Fibroblast of mammary gland (primary cell): ENCODE measurements around the gene B4GALT5.
"Not testable (repeated sequence)": the region's sequence is repeated elsewhere in the genome, so short reads cannot be mapped to it uniquely, and the experiment has no call there.

ENCODE experiments used
- DNase-seq: peaks from one replicate; pipeline ENCODE4 v3.0.0-alpha.2; 2010; ENCODE audit warnings: low read depth
- H3K4me3 ChIP-seq: 2 replicates; pipeline ENCODE4 v1.5.1; 2011; ENCODE audit warnings: low read depth, mild to moderate bottlenecking, low read length, moderate library complexity; ENCODE audit not compliant: control insufficient read depth
- TF ChIP-seq, protein P1 (sequence below): conservative IDR thresholded peaks from 2 replicates; pipeline ENCODE4 v1.5.1; 2011; ENCODE audit warnings: low read depth, low read length, inconsistent platforms; ENCODE audit not compliant: control insufficient read depth, insufficient read depth

Gene B4GALT5

DNA sequence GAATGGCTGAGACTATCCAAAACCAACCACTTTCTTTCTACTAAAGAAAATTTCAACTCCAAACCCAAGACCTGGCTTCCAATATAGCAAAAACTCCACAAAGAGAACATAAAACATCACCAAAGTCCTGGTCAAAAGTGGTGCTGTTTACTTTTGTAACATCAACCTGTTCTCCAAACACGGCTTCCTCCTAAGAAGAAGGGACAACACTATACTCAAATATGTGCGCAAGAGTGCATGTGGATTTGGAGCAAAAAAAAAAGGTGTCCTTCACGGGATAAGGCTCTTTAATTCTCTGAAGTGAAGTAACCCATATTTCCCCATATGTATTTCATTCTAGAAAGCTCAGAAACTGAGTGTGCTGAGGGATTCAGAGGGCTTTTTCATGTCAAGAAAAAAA lies 6.6 kb downstream of the B4GALT5 start:
- H3K4me3 ChIP-seq, result no peak overlapping the region
- TF ChIP-seq, protein P1, sequence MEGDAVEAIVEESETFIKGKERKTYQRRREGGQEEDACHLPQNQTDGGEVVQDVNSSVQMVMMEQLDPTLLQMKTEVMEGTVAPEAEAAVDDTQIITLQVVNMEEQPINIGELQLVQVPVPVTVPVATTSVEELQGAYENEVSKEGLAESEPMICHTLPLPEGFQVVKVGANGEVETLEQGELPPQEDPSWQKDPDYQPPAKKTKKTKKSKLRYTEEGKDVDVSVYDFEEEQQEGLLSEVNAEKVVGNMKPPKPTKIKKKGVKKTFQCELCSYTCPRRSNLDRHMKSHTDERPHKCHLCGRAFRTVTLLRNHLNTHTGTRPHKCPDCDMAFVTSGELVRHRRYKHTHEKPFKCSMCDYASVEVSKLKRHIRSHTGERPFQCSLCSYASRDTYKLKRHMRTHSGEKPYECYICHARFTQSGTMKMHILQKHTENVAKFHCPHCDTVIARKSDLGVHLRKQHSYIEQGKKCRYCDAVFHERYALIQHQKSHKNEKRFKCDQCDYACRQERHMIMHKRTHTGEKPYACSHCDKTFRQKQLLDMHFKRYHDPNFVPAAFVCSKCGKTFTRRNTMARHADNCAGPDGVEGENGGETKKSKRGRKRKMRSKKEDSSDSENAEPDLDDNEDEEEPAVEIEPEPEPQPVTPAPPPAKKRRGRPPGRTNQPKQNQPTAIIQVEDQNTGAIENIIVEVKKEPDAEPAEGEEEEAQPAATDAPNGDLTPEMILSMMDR, result no peak
- no peak for DNase-seq

DNA sequence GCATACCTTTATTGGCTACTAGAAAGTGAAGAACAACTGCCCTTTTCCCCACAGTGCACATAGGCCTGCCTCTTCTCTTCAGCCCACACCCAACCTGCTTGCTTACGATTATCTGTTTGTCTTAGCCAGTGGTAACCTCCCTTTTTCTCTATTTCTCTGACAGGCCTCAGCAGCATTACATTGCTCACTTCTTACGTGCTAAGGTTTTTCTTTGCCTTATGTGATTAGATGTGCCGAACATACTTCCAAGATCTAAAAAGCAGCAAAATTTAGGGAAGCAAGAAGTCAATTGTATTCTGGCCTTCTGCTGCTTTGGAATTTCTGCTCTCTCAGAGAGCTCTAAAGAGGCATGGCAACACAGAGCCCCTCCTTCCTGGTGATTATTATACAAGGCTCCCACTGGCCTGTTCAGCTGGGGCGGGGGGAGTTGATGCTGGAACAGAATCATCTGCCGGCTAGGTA lies 7.0 kb downstream of the B4GALT5 start:
- no peak for DNase-seq
- TF ChIP-seq, protein P1, result no peak
- no peak overlapping the region for H3K4me3 ChIP-seq

DNA sequence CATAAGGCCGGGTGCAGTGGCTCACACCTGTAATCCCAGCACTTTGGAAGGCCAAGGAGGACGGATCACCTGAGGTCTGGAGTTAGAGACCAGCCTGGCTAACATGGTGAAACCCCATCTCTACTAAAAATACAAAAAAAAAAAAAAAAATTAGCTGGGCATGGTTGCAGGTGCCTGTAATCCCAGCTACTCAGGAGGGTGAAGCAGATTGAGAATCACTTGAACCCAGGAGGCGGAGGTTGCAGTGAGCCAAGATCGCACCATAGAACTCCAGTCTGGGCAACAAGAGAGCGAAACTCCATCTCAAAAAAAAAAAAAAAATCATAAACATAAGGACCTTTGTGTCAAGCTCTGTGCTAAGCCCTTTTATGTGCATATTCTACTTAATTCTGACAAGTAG lies 7.8 kb downstream of the B4GALT5 start:
- not testable (repeated sequence) for DNase-seq

DNA sequence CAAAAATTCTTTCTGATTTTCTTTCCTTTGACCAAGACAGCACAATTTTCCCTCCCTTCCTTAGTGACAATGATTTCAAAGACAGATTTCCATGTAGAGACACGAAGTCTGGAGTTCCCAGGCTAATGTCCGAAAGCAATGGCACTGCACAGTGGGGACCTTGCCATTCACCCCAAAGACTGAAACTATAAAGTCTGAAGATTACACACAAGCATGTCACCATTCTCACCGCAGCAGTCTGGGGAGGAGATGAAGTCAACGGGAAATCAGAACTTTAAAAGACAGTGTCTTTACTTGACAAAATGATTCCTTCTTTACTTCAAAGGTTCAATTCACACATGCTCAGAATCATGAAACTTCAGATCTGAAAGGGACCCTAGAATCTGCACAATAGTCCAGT lies 8.3 kb downstream of the B4GALT5 start:
- no peak for DNase-seq
- TF ChIP-seq, protein P1, result no peak
- no peak overlapping the region for H3K4me3 ChIP-seq

More for the DNA sequence above, 7.8 kb downstream of the B4GALT5 start:
- H3K4me3 ChIP-seq, result not testable (repeated sequence)

DNA sequence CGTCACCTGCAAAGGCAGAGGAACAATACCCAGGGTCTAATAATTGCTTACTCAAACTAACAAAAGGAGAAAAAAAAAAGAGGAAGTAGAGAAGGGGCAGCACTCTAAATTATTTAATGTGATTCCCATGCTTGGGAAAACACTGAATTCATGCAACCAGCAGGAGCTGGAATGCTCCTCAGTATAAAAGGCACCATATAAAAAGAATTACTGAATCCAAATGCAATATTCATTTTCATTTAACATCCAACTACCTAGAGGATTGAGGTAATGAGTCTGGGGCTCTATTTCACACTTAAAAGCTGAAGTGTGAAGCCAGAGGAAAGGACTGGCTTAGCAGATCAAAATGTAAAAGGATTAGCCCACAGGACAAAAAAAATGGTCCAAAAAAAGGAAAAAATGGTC lies 8.7 kb downstream of the B4GALT5 start:
- no peak overlapping the region for H3K4me3 ChIP-seq
- no peak for DNase-seq
- TF ChIP-seq, protein P1, result no peak

DNA sequence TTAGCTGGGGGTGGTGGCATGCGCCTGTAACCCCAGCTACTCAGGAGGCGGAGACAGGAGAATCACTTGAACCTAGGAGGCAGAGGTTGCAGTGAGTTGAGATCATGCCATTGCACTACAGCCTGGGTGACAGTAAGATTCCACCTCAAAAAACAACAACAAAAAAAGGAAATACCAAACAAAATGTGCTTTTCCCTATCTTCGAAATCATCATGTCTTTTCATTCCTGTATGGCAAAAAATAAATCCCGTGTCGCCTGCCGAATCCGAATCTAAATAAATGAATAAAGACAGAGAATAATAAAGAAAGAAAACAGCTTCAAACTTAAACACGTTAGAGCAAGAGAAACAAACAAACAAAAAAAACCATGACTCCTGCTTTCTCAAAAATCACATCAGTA lies 11.8 kb downstream of the B4GALT5 start:
- TF ChIP-seq, protein P1, result no peak
- no peak for DNase-seq
- no peak overlapping the region for H3K4me3 ChIP-seq

DNA sequence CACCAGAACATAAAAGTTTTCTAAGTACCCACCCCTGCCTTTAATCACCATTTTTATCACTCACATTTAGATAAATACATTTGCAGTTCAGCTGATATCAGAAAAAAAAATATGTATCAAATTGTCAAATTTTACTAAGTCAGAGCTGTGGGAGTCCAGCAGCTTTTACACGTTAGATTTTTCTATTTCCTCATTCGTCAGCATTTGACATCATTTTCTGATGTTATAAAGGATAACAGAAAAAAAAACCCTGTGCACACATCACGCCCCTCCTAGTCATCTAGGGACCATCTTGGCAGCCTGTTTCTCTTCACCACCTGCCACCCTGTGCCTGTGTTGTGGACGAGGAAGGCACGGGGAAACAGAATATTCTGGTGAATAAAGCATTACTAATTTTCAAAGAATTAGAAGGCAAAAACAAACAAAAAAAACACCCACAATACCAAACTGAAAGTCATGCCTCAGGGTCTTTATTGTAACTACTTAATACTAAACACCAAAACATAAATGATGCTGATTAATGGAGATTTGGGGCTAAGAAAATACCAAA lies 12.4 kb downstream of the B4GALT5 start:
- TF ChIP-seq, protein P1, result no peak
- DNase-seq, result peak; percentile 52
- no peak overlapping the region for H3K4me3 ChIP-seq
